ENCODE results near the gene GSC2. TPM values are rescaled to one million over a fixed set of nuclear protein-coding genes. Genes with fewer than 3 reads are reported as not detected.

GSC2 gene
- total and polyA plus RNA-seq, 9 of the 15 experiments (the other 6 are each of a cell fraction or from before 2014, with no cell fraction given), result not detected

DNA sequence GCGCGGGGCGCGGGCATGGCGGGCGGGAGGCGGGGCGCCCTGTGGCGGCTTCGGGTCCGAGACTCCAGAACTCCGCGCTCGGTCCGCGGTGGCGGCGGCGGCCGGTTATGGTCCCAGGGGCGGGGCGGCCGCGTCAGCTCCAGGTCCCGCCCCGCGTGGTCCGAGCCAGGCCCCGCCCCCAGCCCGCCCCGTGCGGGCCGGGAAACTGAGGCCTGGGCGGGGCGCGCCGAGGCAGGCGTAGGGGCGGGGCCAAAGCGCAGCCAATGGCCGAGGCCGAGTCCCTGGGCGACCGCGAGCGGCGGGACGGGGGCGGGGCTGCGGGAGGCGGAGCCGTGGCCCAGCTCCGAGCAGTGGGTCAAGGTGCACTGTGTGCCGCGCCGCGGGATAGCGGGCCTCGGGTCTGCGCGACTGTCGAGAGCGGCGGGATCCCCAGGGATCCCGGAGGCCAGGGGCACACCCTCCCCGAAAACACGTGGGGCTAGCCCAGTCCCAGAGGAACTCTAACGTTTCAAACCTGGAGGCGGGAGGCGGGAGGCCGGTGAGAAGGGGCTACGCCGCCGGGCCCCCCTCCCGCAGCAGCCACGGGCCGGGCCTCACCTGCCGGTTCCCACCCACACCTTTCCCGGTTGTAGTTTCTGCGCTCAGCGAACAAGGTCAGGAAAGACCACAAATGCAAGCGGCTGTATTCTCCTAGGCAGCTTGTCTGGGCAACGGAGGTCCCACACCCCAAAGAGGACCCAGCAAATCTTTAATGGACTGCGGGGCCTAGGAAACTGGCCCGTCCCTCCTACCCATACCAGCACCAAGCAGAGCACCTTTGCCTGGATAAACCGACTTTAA, 28.8 kb upstream of the GSC2 start, which contains the start of gene SLC25A1 (continued):
- TF ChIP-seq, protein P1, sequence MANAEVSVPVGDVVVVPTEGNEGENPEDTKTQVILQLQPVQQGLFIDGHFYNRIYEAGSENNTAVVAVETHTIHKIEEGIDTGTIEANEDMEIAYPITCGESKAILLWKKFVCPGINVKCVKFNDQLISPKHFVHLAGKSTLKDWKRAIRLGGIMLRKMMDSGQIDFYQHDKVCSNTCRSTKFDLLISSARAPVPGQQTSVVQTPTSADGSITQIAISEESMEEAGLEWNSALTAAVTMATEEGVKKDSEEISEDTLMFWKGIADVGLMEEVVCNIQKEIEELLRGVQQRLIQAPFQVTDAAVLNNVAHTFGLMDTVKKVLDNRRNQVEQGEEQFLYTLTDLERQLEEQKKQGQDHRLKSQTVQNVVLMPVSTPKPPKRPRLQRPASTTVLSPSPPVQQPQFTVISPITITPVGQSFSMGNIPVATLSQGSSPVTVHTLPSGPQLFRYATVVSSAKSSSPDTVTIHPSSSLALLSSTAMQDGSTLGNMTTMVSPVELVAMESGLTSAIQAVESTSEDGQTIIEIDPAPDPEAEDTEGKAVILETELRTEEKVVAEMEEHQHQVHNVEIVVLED (CRISPR knock-in tag; IDR thresholded peaks at IDR 0.05), result no peak; the same call in 1 of the 2 replicates
- TF ChIP-seq SIX5 (IDR thresholded peaks at IDR 0.05; ENCODE audit: borderline replicate concordance in 1 of 2, insufficient read depth in 1 of 2, low read depth in 1 of 2, low read length in 2 of 2) (no peak), IRF2 (CRISPR knock-in tag; IDR thresholded peaks at IDR 0.05) (no peak), SMARCA4 (IDR thresholded peaks at IDR 0.05) (no peak), TOE1 (IDR thresholded peaks at IDR 0.05; ENCODE audit: borderline replicate concordance) (no peak), TOE1 (CRISPR knock-in tag; IDR thresholded peaks at IDR 0.05; ENCODE audit: borderline replicate concordance, low read depth) (no peak), LCOR (CRISPR knock-in tag; IDR thresholded peaks at IDR 0.05) (no peak), ZNF347 (CRISPR knock-in tag; IDR thresholded peaks at IDR 0.05; ENCODE audit: low read depth) (no peak), RBM15 (IDR thresholded peaks at IDR 0.05; ENCODE audit: insufficient read depth, low read length) (no peak), LARP7 (IDR thresholded peaks at IDR 0.05) (no peak), MAZ (CRISPR knock-in tag; conservative IDR thresholded peaks at IDR 0.05 in 1 of 2, IDR thresholded peaks at IDR 0.05 in 1 of 2) (peak in 1 of 2 experiments; percentile 37; a peak in 2 of 4 replicates), CREBBP (IDR thresholded peaks at IDR 0.05; ENCODE audit: low read depth, low read length) (no peak), MEF2A (IDR thresholded peaks at IDR 0.05; ENCODE audit: control insufficient read depth, low read depth, low read length) (no peak), PHB (CRISPR knock-in tag; IDR thresholded peaks at IDR 0.05) (peak; percentile 98), HLTF (IDR thresholded peaks at IDR 0.05) (no peak), TBL1XR1 (IDR thresholded peaks at IDR 0.05; ENCODE audit: low read length in 2 of 2) (no peak), CBFA2T3 (IDR thresholded peaks at IDR 0.05) (no peak), PTRF (tag; IDR thresholded peaks at IDR 0.05) (no peak), ZNF3 (CRISPR knock-in tag; IDR thresholded peaks at IDR 0.05) (no peak), RB1 (IDR thresholded peaks at IDR 0.05; ENCODE audit: low read depth) (no peak), ZNF253 (CRISPR knock-in tag; conservative IDR thresholded peaks at IDR 0.05) (no peak), KLF10 (CRISPR knock-in tag; IDR thresholded peaks at IDR 0.05) (no peak)
- TF ChIP-seq, protein P2, sequence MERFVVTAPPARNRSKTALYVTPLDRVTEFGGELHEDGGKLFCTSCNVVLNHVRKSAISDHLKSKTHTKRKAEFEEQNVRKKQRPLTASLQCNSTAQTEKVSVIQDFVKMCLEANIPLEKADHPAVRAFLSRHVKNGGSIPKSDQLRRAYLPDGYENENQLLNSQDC (CRISPR knock-in tag; IDR thresholded peaks at IDR 0.05), result peak; percentile 74
- TF ChIP-seq, protein P3, sequence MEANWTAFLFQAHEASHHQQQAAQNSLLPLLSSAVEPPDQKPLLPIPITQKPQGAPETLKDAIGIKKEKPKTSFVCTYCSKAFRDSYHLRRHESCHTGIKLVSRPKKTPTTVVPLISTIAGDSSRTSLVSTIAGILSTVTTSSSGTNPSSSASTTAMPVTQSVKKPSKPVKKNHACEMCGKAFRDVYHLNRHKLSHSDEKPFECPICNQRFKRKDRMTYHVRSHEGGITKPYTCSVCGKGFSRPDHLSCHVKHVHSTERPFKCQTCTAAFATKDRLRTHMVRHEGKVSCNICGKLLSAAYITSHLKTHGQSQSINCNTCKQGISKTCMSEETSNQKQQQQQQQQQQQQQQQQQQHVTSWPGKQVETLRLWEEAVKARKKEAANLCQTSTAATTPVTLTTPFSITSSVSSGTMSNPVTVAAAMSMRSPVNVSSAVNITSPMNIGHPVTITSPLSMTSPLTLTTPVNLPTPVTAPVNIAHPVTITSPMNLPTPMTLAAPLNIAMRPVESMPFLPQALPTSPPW (CRISPR knock-in tag; IDR thresholded peaks at IDR 0.05), result no peak
- TF ChIP-seq, protein P4, sequence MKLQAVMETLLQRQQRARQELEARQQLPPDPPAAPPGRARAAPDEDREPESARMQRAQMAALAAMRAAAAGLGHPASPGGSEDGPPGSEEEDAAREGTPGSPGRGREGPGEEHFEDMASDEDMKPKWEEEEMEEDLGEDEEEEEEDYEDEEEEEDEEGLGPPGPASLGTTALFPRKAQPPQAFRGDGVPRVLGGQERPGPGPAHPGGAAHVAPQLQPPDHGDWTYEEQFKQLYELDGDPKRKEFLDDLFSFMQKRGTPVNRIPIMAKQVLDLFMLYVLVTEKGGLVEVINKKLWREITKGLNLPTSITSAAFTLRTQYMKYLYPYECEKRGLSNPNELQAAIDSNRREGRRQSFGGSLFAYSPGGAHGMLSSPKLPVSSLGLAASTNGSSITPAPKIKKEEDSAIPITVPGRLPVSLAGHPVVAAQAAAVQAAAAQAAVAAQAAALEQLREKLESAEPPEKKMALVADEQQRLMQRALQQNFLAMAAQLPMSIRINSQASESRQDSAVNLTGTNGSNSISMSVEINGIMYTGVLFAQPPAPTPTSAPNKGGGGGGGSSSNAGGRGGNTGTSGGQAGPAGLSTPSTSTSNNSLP (IDR thresholded peaks at IDR 0.05; ENCODE audit: borderline replicate concordance, low read depth, low read length), result no peak; the same call in 1 of the 2 replicates

All from K562 (cell line).